ENCODE measurements around the gene MAGOH.

Gene MAGOH

DNA sequence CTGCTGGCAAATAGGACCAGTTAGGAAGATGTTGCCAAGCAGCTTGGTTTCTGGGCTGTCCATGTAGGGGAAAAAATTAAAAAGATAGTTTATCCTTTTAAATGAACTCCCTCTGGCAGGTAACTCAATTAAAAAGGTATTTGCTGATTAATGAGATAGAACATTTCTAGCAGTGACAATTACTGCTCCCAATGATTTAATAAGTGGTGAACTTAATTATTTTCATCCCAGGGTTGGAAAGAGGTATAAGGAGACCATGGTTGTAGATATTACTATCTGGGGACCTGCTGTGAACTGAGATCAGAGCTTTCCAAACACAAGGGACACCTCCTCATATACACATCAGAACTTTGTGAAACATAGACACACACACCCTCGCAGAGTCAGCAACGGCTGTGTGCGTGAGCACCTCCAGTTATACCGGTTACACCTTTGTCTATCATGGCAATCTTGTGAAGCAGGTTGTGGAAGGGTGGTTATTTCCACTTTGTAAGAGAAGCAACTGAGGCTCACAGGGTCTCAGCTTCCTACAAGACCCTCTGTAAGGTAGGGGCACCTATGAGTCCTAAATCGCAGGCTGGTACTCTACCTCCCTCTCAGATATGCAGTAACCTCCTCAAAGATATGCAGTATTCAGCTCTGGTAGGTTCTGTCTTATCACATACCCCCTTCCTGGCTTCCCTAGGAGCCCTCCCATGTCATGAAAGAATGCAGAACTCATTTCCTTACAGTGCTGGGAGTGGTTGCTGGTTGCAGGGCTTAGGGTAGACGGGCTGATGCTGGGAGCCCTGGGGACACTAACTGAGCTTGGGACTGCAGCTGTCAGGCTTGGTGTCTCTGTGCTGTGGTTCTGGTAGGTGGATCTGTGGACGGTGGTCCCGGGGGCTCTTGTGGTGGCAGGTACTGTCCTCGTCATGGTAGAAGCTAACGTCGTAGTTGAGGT is 18.5 kb upstream of the MAGOH start:
- peaks cover 69% of the 10 kb centered on the region for H3K36me3 ChIP-seq (ENCODE audit: control insufficient read depth, insufficient read depth, low read length)
- H3K27ac ChIP-seq (ENCODE audit: low read depth, low read length, severe bottlenecking) = peak overlapping the region; percentile 23
- H3K4me1 ChIP-seq (ENCODE audit: control insufficient read depth, insufficient read depth, low read length, poor library complexity, severe bottlenecking) = peaks cover 11% of the 10 kb centered on the region
- no peak overlapping the region for H3K4me3 ChIP-seq (ENCODE audit: extremely low read depth, insufficient read depth, low read length, poor library complexity, severe bottlenecking)
- H3K9me3 ChIP-seq (ENCODE audit: control insufficient read depth, low read length) = no peaks in the 10 kb centered on the region
- 95 to 97% methylated on average over 8 to 10 of the region's 11 CpGs for WGBS, 2 experiments (ENCODE audit: insufficient coverage in 2 of 2)

DNA sequence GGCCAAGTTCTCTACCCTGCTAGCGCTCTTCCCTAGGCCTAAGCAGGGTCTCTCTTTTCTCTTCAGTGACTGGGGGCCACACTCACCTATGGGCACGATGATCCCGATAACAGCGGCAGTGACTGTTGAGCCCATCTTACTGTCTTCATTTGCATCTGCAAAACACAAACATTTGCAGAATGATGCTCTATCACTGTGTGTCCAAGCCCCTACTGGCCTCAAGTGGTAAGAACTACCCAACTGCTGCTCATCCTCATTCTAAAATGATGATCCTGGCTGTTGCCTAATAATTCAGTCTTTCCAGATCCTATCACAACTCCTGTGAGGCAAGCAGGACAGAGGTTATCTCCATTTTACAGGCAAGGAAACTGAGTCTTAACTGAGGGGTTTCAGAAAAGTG is 16.7 kb upstream of the MAGOH start:
- Histone ChIP-seq H3K36me3 (ENCODE audit: control insufficient read depth, insufficient read depth, low read length) (peaks cover 67% of the 10 kb centered on the region), H3K9me3 (ENCODE audit: control insufficient read depth, low read length) (no peaks in the 10 kb centered on the region), H3K4me1 (ENCODE audit: control insufficient read depth, insufficient read depth, low read length, poor library complexity, severe bottlenecking) (peaks cover 11% of the 10 kb centered on the region), H3K4me3 (ENCODE audit: extremely low read depth, insufficient read depth, low read length, poor library complexity, severe bottlenecking) (no peak overlapping the region), H3K27ac (ENCODE audit: low read depth, low read length, severe bottlenecking) (no peak overlapping the region)
- 97 to 100% methylated on average over 4 of the region's 4 CpGs for WGBS, 2 experiments (ENCODE audit: insufficient coverage in 2 of 2)

DNA sequence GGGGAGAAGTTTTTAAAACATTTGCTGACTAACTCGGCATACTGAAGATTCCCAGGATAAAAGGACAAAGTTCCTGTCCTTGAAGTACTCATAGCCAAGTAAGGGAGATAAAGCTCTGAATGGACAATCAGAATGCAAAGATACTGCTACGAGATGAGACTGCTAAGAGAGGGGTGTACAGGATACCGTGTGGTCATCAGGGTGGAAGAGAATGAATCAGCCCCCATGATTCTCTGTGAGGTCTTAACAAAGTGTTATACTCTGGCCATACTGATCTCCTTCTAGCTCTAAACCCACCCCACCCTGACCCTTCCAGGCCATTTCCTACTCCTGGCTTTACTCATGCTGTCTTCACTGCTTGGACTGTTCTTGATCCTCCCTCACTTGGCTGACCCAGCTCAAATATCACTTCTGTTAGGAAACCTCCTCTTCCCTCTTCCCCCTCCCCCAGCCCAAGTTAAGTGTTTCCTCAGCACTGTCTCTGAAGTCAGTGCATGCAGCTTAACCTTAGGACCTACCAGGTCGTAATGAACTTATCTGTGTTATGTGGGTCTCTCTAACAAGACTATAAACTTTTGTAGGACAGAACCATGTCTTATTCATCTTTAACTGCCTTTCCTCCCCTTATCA is 15.8 kb upstream of the MAGOH start:
- Histone ChIP-seq H3K9me3 (ENCODE audit: control insufficient read depth, low read length) (no peaks in the 10 kb centered on the region), H3K27ac (ENCODE audit: low read depth, low read length, severe bottlenecking) (peak overlapping the region; percentile 72), H3K36me3 (ENCODE audit: control insufficient read depth, insufficient read depth, low read length) (peaks cover 67% of the 10 kb centered on the region), H3K4me3 (ENCODE audit: extremely low read depth, insufficient read depth, low read length, poor library complexity, severe bottlenecking) (no peak overlapping the region), H3K4me1 (ENCODE audit: control insufficient read depth, insufficient read depth, low read length, poor library complexity, severe bottlenecking) (peaks cover 11% of the 10 kb centered on the region)
- 81 to 100% methylated on average over 1 to 2 of the region's 4 CpGs for WGBS, 2 experiments (ENCODE audit: insufficient coverage in 2 of 2)

DNA sequence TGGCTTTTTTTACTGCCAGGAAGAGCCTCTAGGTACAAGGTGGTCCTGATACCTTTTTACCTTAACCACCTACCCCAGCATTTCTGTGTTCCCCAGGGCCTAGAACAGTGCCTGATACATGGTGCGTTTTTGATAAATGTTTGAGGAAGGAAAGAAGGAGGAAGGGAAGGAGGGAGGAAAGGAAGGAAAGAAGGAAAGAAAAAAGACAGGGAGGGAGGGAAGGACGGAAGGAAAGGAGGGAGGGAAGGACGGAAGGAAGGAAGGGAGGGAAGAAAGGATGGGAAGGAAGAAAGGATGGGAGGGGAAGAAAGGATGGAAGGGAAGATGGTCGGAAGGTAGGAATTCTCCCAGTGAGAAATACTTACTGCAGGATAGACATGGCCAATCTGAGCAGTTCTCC is 12.0 kb upstream of the MAGOH start:
- Histone ChIP-seq H3K9me3 (ENCODE audit: control insufficient read depth, low read length) (no peaks in the 10 kb centered on the region), H3K27ac (ENCODE audit: low read depth, low read length, severe bottlenecking) (no peak overlapping the region), H3K4me1 (ENCODE audit: control insufficient read depth, insufficient read depth, low read length, poor library complexity, severe bottlenecking) (peaks cover 11% of the 10 kb centered on the region), H3K4me3 (ENCODE audit: extremely low read depth, insufficient read depth, low read length, poor library complexity, severe bottlenecking) (no peak overlapping the region), H3K36me3 (ENCODE audit: control insufficient read depth, insufficient read depth, low read length) (peaks cover 76% of the 10 kb centered on the region)
- WGBS, 2 experiments (ENCODE audit: insufficient coverage in 2 of 2) = 79 to 96% methylated on average over 2 to 3 of the region's 4 CpGs

DNA sequence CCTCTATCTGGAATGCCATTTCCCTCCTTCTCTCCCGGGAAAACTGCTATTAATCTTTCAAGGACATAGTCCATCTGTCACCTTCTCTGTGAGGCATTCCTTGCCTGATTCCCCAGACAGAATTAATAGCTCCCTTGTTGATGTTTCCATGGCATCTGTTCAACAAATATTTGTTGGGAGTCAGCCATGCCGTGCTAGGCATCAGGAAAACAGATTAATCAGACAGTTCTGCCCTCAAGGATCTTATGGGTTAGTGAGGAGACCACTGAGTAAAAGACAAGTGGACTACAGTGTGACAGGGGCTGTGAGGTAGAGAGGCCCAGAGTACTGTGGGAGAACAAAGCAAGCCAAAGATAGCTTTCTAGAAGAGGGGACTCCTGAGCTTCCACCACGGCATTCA is 11.4 kb upstream of the MAGOH start:
- no peak overlapping the region for H3K4me3 ChIP-seq (ENCODE audit: extremely low read depth, insufficient read depth, low read length, poor library complexity, severe bottlenecking)
- H3K4me1 ChIP-seq (ENCODE audit: control insufficient read depth, insufficient read depth, low read length, poor library complexity, severe bottlenecking) = peaks cover 8% of the 10 kb centered on the region
- peaks cover 76% of the 10 kb centered on the region for H3K36me3 ChIP-seq (ENCODE audit: control insufficient read depth, insufficient read depth, low read length)

DNA sequence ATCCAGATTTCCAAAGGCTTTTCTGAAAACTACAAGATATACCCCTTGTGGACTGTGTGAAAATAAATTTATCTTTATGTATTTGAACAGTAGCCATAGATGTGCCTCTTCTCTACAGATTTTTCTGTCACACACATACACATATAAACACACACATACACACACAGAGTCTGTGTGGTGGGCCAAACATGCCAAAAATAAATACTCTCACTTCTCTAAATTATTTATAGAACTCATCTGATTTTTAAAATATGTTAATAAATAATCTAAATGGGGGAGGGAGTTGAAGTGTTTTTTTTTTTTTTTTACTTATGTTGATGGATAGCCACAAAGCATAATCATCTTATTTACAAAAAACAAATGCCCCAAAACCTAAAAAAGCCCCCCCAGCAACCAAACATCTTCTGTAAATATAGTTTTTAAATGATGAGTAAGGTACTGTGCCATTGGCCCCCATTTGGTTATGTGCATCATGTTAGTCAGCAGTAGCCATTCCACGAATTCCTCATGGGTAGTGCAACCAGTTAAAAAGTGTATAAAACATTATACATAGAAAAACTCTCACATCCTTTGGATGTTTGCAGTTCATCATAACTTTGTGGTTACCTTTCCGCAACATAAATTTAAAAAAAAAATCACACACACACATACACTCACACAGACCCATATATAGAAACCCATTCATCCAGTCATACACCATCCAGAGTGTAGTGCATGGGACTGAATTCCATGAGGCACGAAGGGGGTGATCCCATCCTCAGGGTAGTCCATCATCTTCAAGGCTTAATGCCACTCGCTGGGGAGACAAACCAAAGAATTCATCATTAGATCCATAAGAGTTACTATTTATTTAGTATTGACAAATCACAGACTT is 8.2 kb upstream of the MAGOH start:
- H3K36me3 ChIP-seq (ENCODE audit: control insufficient read depth, insufficient read depth, low read length) = peaks cover 71% of the 10 kb centered on the region
- WGBS, 2 experiments (ENCODE audit: insufficient coverage in 2 of 2) = 100% methylated on average over 1 of the region's 4 CpGs; no CpG with 5 or more reads in 1 of the 2 experiments

More for the DNA sequence above, 11.4 kb upstream of the MAGOH start:
- 88 to 94% methylated on average over 2 of the region's 3 CpGs for WGBS, 2 experiments (ENCODE audit: insufficient coverage in 2 of 2)
- H3K9me3 ChIP-seq (ENCODE audit: control insufficient read depth, low read length) = no peaks in the 10 kb centered on the region
- no peak overlapping the region for H3K27ac ChIP-seq (ENCODE audit: low read depth, low read length, severe bottlenecking)

DNA sequence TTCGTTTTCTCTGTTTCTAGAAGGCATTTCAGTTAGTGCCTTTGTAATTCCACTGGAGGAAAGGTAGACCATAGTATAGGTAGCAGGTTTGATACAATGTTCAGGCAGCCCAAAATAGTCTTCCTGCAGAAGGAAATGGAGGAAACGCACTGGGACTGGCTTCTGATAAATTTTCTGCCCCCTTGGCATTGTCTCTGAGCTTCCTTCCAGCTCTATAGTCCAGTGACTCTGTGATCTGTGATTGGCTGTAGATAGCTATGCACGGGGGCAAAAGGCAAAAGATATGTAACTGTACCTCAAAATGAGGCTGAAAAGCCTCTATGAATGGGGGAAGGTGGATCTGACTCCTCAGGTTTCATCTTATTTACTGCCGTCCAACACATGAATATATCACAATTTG is 5.8 kb upstream of the MAGOH start:
- WGBS, 2 experiments (ENCODE audit: insufficient coverage in 2 of 2) = 81 to 90% methylated on average over 2 of the region's 4 CpGs
- Histone ChIP-seq H3K9me3 (ENCODE audit: control insufficient read depth, low read length) (no peaks in the 10 kb centered on the region), H3K36me3 (ENCODE audit: control insufficient read depth, insufficient read depth, low read length) (peaks cover 47% of the 10 kb centered on the region)

More for the DNA sequence above, 8.2 kb upstream of the MAGOH start:
- Histone ChIP-seq H3K27ac (ENCODE audit: low read depth, low read length, severe bottlenecking) (no peak overlapping the region), H3K4me3 (ENCODE audit: extremely low read depth, insufficient read depth, low read length, poor library complexity, severe bottlenecking) (no peak overlapping the region), H3K9me3 (ENCODE audit: control insufficient read depth, low read length) (no peaks in the 10 kb centered on the region), H3K4me1 (ENCODE audit: control insufficient read depth, insufficient read depth, low read length, poor library complexity, severe bottlenecking) (no peaks in the 10 kb centered on the region)

DNA sequence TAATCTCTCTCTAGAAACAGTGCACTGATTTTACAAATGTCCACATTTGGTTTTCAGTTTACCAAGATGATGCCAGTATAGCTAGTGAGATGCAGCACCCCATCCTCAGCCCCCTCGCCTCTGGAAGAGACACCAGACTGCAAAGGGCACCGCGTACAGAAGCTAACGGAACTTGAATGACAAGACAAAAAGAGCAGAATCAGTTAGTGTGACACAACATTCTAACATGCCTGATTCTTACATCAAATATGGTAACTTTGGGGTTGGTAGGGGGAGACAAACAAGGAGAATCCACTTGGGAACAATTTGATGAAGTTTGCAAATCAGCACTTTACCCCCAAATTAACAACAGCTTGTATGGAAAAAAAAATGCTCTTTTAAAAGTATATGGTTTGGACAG is 4.1 kb upstream of the MAGOH start:
- H3K36me3 ChIP-seq (ENCODE audit: control insufficient read depth, insufficient read depth, low read length) = peaks cover 30% of the 10 kb centered on the region
- H3K4me3 ChIP-seq (ENCODE audit: extremely low read depth, insufficient read depth, low read length, poor library complexity, severe bottlenecking) = no peak overlapping the region
- H3K4me1 ChIP-seq (ENCODE audit: control insufficient read depth, insufficient read depth, low read length, poor library complexity, severe bottlenecking) = no peaks in the 10 kb centered on the region
- WGBS, 2 experiments (ENCODE audit: insufficient coverage in 2 of 2) = 88 to 100% methylated on average over 1 to 4 of the region's 4 CpGs
- no peak overlapping the region for H3K27ac ChIP-seq (ENCODE audit: low read depth, low read length, severe bottlenecking)
- H3K9me3 ChIP-seq (ENCODE audit: control insufficient read depth, low read length) = no peaks in the 10 kb centered on the region

More for the DNA sequence above, 5.8 kb upstream of the MAGOH start:
- no peaks in the 10 kb centered on the region for H3K4me1 ChIP-seq (ENCODE audit: control insufficient read depth, insufficient read depth, low read length, poor library complexity, severe bottlenecking)
- no peak overlapping the region for H3K27ac ChIP-seq (ENCODE audit: low read depth, low read length, severe bottlenecking)
- no peak overlapping the region for H3K4me3 ChIP-seq (ENCODE audit: extremely low read depth, insufficient read depth, low read length, poor library complexity, severe bottlenecking)

DNA sequence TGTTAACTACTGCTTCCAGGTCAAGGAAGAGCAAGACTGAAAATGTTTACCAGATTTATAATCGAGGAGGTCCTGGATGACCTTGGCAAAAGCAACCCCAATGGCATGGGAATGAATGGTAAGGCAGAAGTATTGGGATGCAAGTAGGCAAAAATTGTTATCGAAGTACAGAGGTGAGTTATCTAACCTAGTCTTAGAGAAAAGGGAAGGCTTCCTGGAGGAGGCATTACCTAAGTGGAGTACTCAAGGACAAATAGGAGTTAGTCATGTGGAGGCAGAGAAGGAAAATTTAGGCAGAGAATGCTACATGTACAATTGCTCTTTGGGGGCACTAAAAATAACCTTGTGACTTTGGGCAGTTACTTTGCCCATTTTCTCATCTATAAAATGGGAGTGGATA is 3.5 kb upstream of the MAGOH start:
- Histone ChIP-seq H3K36me3 (ENCODE audit: control insufficient read depth, insufficient read depth, low read length) (peaks cover 26% of the 10 kb centered on the region), H3K4me3 (ENCODE audit: extremely low read depth, insufficient read depth, low read length, poor library complexity, severe bottlenecking) (no peak overlapping the region), H3K9me3 (ENCODE audit: control insufficient read depth, low read length) (no peaks in the 10 kb centered on the region), H3K27ac (ENCODE audit: low read depth, low read length, severe bottlenecking) (no peak overlapping the region), H3K4me1 (ENCODE audit: control insufficient read depth, insufficient read depth, low read length, poor library complexity, severe bottlenecking) (no peaks in the 10 kb centered on the region)
- 86 to 96% methylated on average over 2 of the region's 2 CpGs for WGBS, 2 experiments (ENCODE audit: insufficient coverage in 2 of 2)

DNA sequence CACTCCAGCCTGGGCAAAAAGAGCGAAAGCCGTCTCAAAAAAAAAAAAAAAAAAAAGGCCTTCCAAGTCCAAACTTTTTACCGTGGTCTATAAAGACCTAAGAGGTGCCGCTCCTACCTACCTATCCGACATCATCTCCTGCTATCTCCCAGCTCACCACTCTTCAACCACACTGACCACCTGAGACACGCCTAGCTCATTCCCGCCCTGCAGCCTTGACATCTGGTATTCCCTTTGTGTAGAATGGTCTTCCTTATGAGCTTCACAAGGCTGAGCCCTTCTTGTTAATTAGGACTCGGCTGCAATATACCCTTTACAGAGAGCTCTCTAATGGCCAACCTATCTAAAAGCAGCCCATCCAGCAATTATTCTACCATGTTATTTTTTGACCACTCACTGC is 680 bp downstream of the MAGOH start:
- Histone ChIP-seq H3K27ac (ENCODE audit: low read depth, low read length, severe bottlenecking) (no peak overlapping the region), H3K4me3 (ENCODE audit: extremely low read depth, insufficient read depth, low read length, poor library complexity, severe bottlenecking) (peak overlapping the region; percentile 99), H3K9me3 (ENCODE audit: control insufficient read depth, low read length) (no peaks in the 10 kb centered on the region), H3K36me3 (ENCODE audit: control insufficient read depth, insufficient read depth, low read length) (peaks cover 37% of the 10 kb centered on the region), H3K4me1 (ENCODE audit: control insufficient read depth, insufficient read depth, low read length, poor library complexity, severe bottlenecking) (no peaks in the 10 kb centered on the region)
- 32 to 33% methylated on average over 4 to 6 of the region's 8 CpGs for WGBS, 2 experiments (ENCODE audit: insufficient coverage in 2 of 2)
